RWPE1 (cell line): ENCODE results near the gene DDIAS.

Experiments
- CTCF ChIA-PET: fragments of 350-600 bp; sonication (Branson Sonifier 250); formaldehyde crosslinking; extraction: SDS; loops from one replicate; lab custom pipeline; 2021; lab: Yijun Ruan, JAX
- POLR2A ChIA-PET: fragments of 400-600 bp; formaldehyde crosslinking; extraction: SDS; loops from one replicate; lab custom pipeline; 2020; ENCODE audit warnings: antibody characterized with exemption; ENCODE audit not compliant: low non-redundant PET; lab: Yijun Ruan, JAX
- DNase-seq: peaks from one replicate; pipeline ENCODE4 v3.0.0; 2012; ENCODE audit warnings: low spot score
- H3K27ac ChIP-seq: fragments of 450-650 bp; 2 replicates; pipeline ENCODE4 v1.5.1; 2017
- TF ChIP-seq, protein P1 (sequence below): fragments of 450-650 bp; conservative IDR thresholded peaks from 2 replicates; pipeline ENCODE4 v1.5.1; 2017; ENCODE audit warnings: low read depth, mild to moderate bottlenecking

DDIAS gene

DNA sequence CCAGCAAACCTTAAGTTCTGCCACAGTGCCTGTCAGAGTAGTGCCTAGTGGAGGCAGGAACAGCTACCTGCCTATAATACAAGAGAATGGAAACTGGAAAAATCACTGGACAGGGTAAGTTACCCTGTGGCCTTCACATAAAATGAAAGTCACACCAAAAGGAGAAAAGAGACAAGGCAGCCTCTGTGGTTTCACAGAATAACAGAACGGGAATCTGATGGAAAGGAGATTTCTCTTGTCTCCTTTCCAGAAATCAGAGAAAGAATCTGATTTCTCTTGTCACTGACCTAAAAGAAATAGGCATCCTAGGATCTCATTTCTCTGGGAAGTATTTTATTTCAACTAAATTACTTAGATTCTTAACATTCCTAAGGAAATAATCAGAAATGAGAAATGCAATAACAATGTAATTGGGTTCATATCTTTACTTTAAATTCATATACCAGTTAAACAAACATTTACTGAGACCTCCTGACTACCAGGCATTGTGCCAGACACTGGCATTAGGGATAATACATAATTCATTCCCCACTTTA lies 42.9 kb upstream of the DDIAS start:
- TF ChIP-seq, protein P1, sequence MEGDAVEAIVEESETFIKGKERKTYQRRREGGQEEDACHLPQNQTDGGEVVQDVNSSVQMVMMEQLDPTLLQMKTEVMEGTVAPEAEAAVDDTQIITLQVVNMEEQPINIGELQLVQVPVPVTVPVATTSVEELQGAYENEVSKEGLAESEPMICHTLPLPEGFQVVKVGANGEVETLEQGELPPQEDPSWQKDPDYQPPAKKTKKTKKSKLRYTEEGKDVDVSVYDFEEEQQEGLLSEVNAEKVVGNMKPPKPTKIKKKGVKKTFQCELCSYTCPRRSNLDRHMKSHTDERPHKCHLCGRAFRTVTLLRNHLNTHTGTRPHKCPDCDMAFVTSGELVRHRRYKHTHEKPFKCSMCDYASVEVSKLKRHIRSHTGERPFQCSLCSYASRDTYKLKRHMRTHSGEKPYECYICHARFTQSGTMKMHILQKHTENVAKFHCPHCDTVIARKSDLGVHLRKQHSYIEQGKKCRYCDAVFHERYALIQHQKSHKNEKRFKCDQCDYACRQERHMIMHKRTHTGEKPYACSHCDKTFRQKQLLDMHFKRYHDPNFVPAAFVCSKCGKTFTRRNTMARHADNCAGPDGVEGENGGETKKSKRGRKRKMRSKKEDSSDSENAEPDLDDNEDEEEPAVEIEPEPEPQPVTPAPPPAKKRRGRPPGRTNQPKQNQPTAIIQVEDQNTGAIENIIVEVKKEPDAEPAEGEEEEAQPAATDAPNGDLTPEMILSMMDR: no peak
- DNase-seq: peak; percentile 49
- peak overlapping the region; percentile 52; the same call in 1 of the 2 replicates for H3K27ac ChIP-seq
- POLR2A ChIA-PET: no interaction called here
- CTCF ChIA-PET: interaction anchor here (0.6 kb wide), 1 partner anchor 150 kb away, joined by 3 read pairs; no protein-coding TSS in a partner anchor

DNA sequence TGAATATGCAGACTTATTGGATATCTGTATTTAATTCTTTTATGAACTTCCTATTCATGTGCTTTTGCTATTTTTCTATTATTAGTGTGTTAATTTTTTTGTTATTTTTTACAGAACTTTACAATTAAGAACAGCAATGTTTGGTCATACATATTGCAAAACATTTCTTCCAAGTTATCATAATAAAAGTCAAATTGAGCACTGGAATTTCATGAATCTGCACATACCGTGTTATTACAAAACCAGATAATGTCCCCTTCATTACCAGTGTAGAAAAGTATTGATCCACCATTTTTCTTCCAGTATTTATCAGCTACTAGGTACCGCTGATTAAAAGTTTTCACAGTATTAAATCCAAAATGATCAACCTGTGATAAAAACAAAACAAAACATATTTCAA lies 41.8 kb upstream of the DDIAS start:
- CTCF ChIA-PET: interaction anchor here (0.6 kb wide), 1 partner anchor 56 kb away, joined by 8 read pairs; no protein-coding TSS in a partner anchor
- TF ChIP-seq, protein P1: no peak
- POLR2A ChIA-PET: no interaction called here
- no peak overlapping the region for H3K27ac ChIP-seq
- DNase-seq: no peak

DNA sequence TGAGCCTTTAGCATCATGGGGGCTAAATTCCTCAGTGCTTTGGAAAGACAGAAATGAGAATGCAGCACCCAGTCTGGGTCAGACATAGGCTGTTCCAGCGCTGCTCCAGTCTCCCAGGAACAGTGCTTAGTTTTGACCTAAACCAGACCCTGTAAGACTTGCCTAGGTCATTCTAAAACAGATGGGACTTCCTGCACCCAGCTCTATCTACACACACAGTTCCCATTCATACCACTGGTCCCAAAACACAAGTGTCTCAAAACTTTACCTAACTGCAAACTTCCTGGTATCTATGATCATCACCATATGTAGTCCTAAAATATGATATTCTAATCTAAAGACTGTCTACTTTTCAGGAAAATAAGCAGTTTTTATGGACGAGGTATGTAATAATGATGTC lies 39.2 kb upstream of the DDIAS start:
- no peak overlapping the region for H3K27ac ChIP-seq
- ChIA-PET POLR2A (no interaction called here), CTCF (no interaction called here)
- TF ChIP-seq, protein P1: no peak
- DNase-seq: no peak

DNA sequence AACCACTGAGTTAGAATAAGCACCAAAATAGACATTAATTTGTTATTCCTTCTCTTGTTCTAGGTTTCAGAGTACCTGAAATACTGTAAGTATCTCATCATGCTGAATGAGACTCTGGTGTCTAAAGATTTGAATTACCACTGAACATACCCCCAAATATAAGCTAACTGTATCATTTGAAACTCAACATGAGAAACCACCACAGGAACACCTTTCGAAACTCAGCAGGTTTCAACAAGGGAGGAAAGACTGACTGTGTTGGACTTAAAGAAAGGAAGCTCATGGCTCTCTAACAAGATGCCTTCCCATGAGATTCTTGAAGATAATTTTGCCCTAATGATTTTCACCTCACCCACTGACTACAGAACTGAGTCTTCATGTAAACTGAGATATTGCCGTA lies 38.3 kb upstream of the DDIAS start:
- ChIA-PET POLR2A (no interaction called here), CTCF (interaction anchor here (0.7 kb wide), 1 partner anchor 146 kb away, joined by 3 read pairs; no protein-coding TSS in a partner anchor)
- H3K27ac ChIP-seq: no peak overlapping the region
- DNase-seq: no peak
- TF ChIP-seq, protein P1: no peak

DNA sequence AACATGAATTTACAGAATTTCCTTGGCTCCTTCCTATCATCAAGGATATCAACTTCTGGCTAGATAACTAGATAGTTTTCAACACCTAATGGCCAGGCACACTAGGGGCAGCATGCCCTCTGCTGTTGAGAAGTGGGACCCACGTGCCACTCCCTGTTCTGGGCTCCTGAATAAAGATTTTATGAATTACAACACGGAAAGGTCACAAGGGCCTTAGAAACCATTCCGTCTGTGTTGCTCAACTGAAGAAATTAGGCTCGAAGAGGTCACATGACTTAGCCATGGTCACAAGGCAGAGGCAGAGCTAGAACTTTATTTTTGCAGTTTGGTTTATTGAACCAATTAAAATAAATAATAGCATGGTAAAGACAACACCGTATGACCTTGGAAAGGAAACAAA lies 37.3 kb upstream of the DDIAS start:
- POLR2A ChIA-PET: no interaction called here
- CTCF ChIA-PET: interaction anchor here (0.6 to 1.0 kb wide), 2 partner anchors 145 to 544 kb away, joined by 4 read pairs; no protein-coding TSS in a partner anchor
- no peak overlapping the region for H3K27ac ChIP-seq
- DNase-seq: peak; percentile 64
- TF ChIP-seq, protein P1: peak; percentile 43; the same call in 1 of the 2 replicates

DNA sequence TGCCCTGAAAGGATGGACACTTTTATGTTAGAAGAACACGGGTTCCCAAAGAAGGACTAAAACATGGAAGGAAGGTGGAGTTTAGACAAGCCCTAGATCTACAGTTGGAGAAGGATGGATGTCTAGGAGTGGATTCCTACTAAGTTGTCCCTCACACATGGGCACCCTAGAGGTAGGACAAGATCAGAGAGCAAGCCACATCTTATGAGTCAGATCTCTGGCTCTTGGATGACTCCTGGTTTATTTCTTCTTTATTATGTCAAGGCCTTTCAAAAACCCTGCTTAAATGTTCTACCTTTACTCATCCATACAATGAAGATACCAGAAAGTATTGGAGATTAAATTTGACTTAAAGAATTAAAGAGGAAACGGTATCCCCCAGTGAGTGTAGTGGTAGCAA lies 35.7 kb upstream of the DDIAS start:
- DNase-seq: no peak

More for the DNA sequence above, 35.7 kb upstream of the DDIAS start:
- ChIA-PET CTCF (interaction anchor here (1.0 kb wide), 1 partner anchor 9 kb away, joined by 3 read pairs; no protein-coding TSS in a partner anchor), POLR2A (no interaction called here)
- no peak overlapping the region for H3K27ac ChIP-seq
- TF ChIP-seq, protein P1: no peak
